Ectodermal cell (in vitro differentiated cells): ENCODE results near the gene CFAP46.
A peak's percentile ranks its signal among the peaks of the same experiment; 100 is the strongest.
"Not testable (repeated sequence)": the region's sequence is repeated elsewhere in the genome, so short reads cannot be mapped to it uniquely, and the experiment has no call there.

Source experiments
- H3K27ac ChIP-seq: 2 replicates; pipeline ENCODE4 v1.7.0; 2013; ENCODE audit warnings: mild to moderate bottlenecking, low read depth, low read length; ENCODE audit not compliant: insufficient read depth, poor library complexity, severe bottlenecking
- H3K27me3 ChIP-seq: 2 replicates; pipeline ENCODE4 v1.7.0; 2013; ENCODE audit warnings: mild to moderate bottlenecking, low read length; ENCODE audit not compliant: insufficient read depth, control insufficient read depth, poor library complexity, severe bottlenecking
- H3K36me3 ChIP-seq: one replicate; pipeline ENCODE4 v1.7.0; 2013; ENCODE audit warnings: low read length; ENCODE audit not compliant: control insufficient read depth, insufficient read depth
- H3K4me1 ChIP-seq: one replicate; pipeline ENCODE4 v1.7.0; 2013; ENCODE audit warnings: low read length; ENCODE audit not compliant: control insufficient read depth, insufficient read depth
- H3K4me3 ChIP-seq: 2 replicates; pipeline ENCODE4 v1.7.0; 2013; ENCODE audit warnings: low read depth, low read length, control low read depth; ENCODE audit not compliant: insufficient read depth
- H3K9me3 ChIP-seq: 2 replicates; pipeline ENCODE4 v1.7.0; 2013; ENCODE audit warnings: mild to moderate bottlenecking, low read length, moderate library complexity; ENCODE audit not compliant: control insufficient read depth
- WGBS, 2 experiments: methylation state at CpG; one replicate each; pipeline ENCODE4 v1.1.7; 2013; ENCODE audit warnings: missing lambda C conversion rate in 2 of 2; 5-methylcytosine and 5-hydroxymethylcytosine counted together

CFAP46 gene

GRCh38 chr10:132961787-132962622, 19.6 kb upstream of the CFAP46 start:
- 23 to 26% methylated on average over 41 of the region's 41 CpGs for WGBS, 2 experiments
- Histone ChIP-seq H3K27me3 (peaks cover 10% of the 10 kb centered on the region), H3K4me3 (peak overlapping the region; percentile 22)

GRCh38 chr10:132961420-132961786, 19.0 kb upstream of the CFAP46 start:
- Histone ChIP-seq H3K27ac (no peak overlapping the region), H3K4me3 (no peak overlapping the region), H3K4me1 (no peaks in the 10 kb centered on the region), H3K27me3 (peaks cover 10% of the 10 kb centered on the region), H3K36me3 (no peaks in the 10 kb centered on the region), H3K9me3 (no peaks in the 10 kb centered on the region)
- WGBS, 2 experiments, result 79 to 90% methylated on average over 7 to 8 of the region's 8 CpGs

More at GRCh38 chr10:132961787-132962622, 19.6 kb upstream of the CFAP46 start:
- Histone ChIP-seq H3K4me1 (no peaks in the 10 kb centered on the region), H3K36me3 (no peaks in the 10 kb centered on the region), H3K9me3 (no peaks in the 10 kb centered on the region), H3K27ac (no peak overlapping the region)

GRCh38 chr10:132960631-132961419, 18.5 kb upstream of the CFAP46 start:
- Histone ChIP-seq H3K27ac (no peak overlapping the region), H3K36me3 (no peaks in the 10 kb centered on the region), H3K27me3 (peaks cover 10% of the 10 kb centered on the region), H3K4me1 (no peaks in the 10 kb centered on the region), H3K4me3 (no peak overlapping the region), H3K9me3 (no peaks in the 10 kb centered on the region)
- 92 to 93% methylated on average over 42 of the region's 42 CpGs for WGBS, 2 experiments

- H3K27me3 ChIP-seq, result peaks cover 10% of the 10 kb centered on the region
- H3K4me3 ChIP-seq, result no peak overlapping the region
- H3K36me3 ChIP-seq, result no peaks in the 10 kb centered on the region
- H3K27ac ChIP-seq, result no peak overlapping the region
- no peaks in the 10 kb centered on the region for H3K9me3 ChIP-seq
- H3K4me1 ChIP-seq, result no peaks in the 10 kb centered on the region
- WGBS, 2 experiments, result 91 to 92% methylated on average over 19 of the region's 19 CpGs
Observed at GRCh38 chr10:132960071-132960472, 17.7 kb upstream of the CFAP46 start.

GRCh38 chr10:132959559-132959961, 17.2 kb upstream of the CFAP46 start:
- Histone ChIP-seq H3K4me1 (no peaks in the 10 kb centered on the region), H3K27me3 (peaks cover 10% of the 10 kb centered on the region), H3K36me3 (no peaks in the 10 kb centered on the region), H3K4me3 (no peak overlapping the region), H3K9me3 (no peaks in the 10 kb centered on the region), H3K27ac (no peak overlapping the region)
- WGBS, 2 experiments, result 93 to 94% methylated on average over 8 of the region's 8 CpGs

- WGBS, 2 experiments, result 91% methylated on average over 23 of the region's 23 CpGs
- H3K4me3 ChIP-seq, result no peak overlapping the region
- H3K27ac ChIP-seq, result no peak overlapping the region
Observed at GRCh38 chr10:132958883-132959558, 16.7 kb upstream of the CFAP46 start.

GRCh38 chr10:132957981-132958882, 15.9 kb upstream of the CFAP46 start:
- Histone ChIP-seq H3K27ac (no peak overlapping the region), H3K27me3 (peaks cover 9% of the 10 kb centered on the region), H3K36me3 (no peaks in the 10 kb centered on the region), H3K4me1 (no peaks in the 10 kb centered on the region), H3K4me3 (no peak overlapping the region), H3K9me3 (no peaks in the 10 kb centered on the region)
- WGBS, 2 experiments, result 92 to 93% methylated on average over 34 of the region's 34 CpGs

More at GRCh38 chr10:132958883-132959558, 16.7 kb upstream of the CFAP46 start:
- Histone ChIP-seq H3K4me1 (no peaks in the 10 kb centered on the region), H3K36me3 (no peaks in the 10 kb centered on the region), H3K9me3 (no peaks in the 10 kb centered on the region), H3K27me3 (peaks cover 10% of the 10 kb centered on the region)

GRCh38 chr10:132957131-132957530, 14.8 kb upstream of the CFAP46 start:
- Histone ChIP-seq H3K27me3 (no peaks in the 10 kb centered on the region), H3K9me3 (no peaks in the 10 kb centered on the region), H3K4me3 (no peak overlapping the region), H3K36me3 (no peaks in the 10 kb centered on the region), H3K27ac (no peak overlapping the region), H3K4me1 (no peaks in the 10 kb centered on the region)
- WGBS, 2 experiments, result 92 to 93% methylated on average over 10 of the region's 10 CpGs

- not testable (repeated sequence) for H3K4me1 ChIP-seq
Observed at GRCh38 chr10:132956259-132956658, 13.9 kb upstream of the CFAP46 start.

More at GRCh38 chr10:132956259-132956658, 13.9 kb upstream of the CFAP46 start:
- H3K27me3 ChIP-seq, H3K4me3 ChIP-seq, H3K27ac ChIP-seq, H3K36me3 ChIP-seq, H3K9me3 ChIP-seq: not testable (repeated sequence)
- WGBS, 2 experiments, result 89 to 91% methylated on average over 3 of the region's 4 CpGs
